IMR-90 (cell line): ENCODE results near the gene NAPA. TPM values are rescaled to one million over a fixed set of nuclear protein-coding genes. Genes with fewer than 3 reads are reported as not detected.
A peak's percentile ranks its signal among the peaks of the same experiment; 100 is the strongest.

ENCODE experiments used
- ATAC-seq: fragments of 200-7000 bp; cut with Tn5 transposase; 2 replicates; pipeline ENCODE4 v1.9.1; 2020; ENCODE audit warnings: low read depth, mild to moderate bottlenecking, moderate library complexity
- BruUV-seq: library from RNA; stranded (reverse); fragments of 400-500 nt; replicated peaks from 2 replicates; lab custom pipeline; 2021; lab: Mats Ljungman, UMichigan
- CTCF ChIA-PET: fragments of 300-600 bp; formaldehyde crosslinking; extraction: SDS; loops from one replicate; lab custom pipeline; 2021; ENCODE audit warnings: antibody characterized with exemption; lab: Yijun Ruan, JAX
- POLR2A ChIA-PET: fragments of 300-600 bp; sonication (Branson Sonifier 250); formaldehyde crosslinking; loops from one replicate; lab custom pipeline; 2022; ENCODE audit warnings: antibody characterized with exemption; ENCODE audit not compliant: unreplicated experiment; lab: Charles Lee
- DNase-seq: peaks from one replicate; pipeline ENCODE4 v3.0.0; 2013
- H2AFZ ChIP-seq: replicated peaks from 2 replicates; pipeline ENCODE3; 2013; ENCODE audit warnings: low read length, mild to moderate bottlenecking; ENCODE audit not compliant: poor library complexity
- H2AK5ac ChIP-seq: 2 replicates; pipeline ENCODE4 v1.6.1; 2013; ENCODE audit warnings: low read depth, low read length, inconsistent platforms
- H2AK9ac ChIP-seq: replicated peaks from 2 replicates; pipeline ENCODE3; 2013; ENCODE audit warnings: mild to moderate bottlenecking, low read depth, low read length, moderate library complexity; ENCODE audit not compliant: poor library complexity
- H2BK120ac ChIP-seq: 2 replicates; pipeline ENCODE4 v1.6.1; 2013; ENCODE audit warnings: low read depth, low read length, inconsistent platforms
- H2BK15ac ChIP-seq: 3 replicates; pipeline ENCODE4 v1.6.1; 2013; ENCODE audit warnings: low read depth, low read length, inconsistent platforms
- H2BK20ac ChIP-seq: 2 replicates; pipeline ENCODE4 v1.6.1; 2013; ENCODE audit warnings: low read depth, mild to moderate bottlenecking, inconsistent platforms, low read length, moderate library complexity
- H2BK5ac ChIP-seq: 2 replicates; pipeline ENCODE4 v1.6.1; 2013; ENCODE audit warnings: mild to moderate bottlenecking, low read depth, low read length, inconsistent platforms; ENCODE audit not compliant: poor library complexity, severe bottlenecking
- H3K14ac ChIP-seq: replicated peaks from 2 replicates; pipeline ENCODE4 v1.6.1; 2013; ENCODE audit warnings: low read depth, low read length, inconsistent platforms
- H3K18ac ChIP-seq: 2 replicates; pipeline ENCODE4 v1.6.1; 2013; ENCODE audit warnings: low read depth, low read length, control low read depth
- H3K23ac ChIP-seq: 2 replicates; pipeline ENCODE4 v1.6.1; 2013; ENCODE audit warnings: low read depth, low read length, inconsistent platforms
- H3K27ac ChIP-seq: 2 replicates; pipeline ENCODE4 v1.5.1; 2013; ENCODE audit warnings: mild to moderate bottlenecking, control low read depth, low read length; ENCODE audit not compliant: insufficient read depth
- H3K27me3 ChIP-seq: 2 replicates; pipeline ENCODE4 v1.6.1; 2013; ENCODE audit warnings: low read length; ENCODE audit not compliant: control insufficient read depth, insufficient read depth
- H3K36me3 ChIP-seq: 2 replicates; pipeline ENCODE4 v1.6.1; 2013; ENCODE audit warnings: low read length, mixed read lengths; ENCODE audit not compliant: control insufficient read depth, insufficient read depth
- H3K4ac ChIP-seq: 2 replicates; pipeline ENCODE4 v1.6.1; 2013; ENCODE audit warnings: low read depth, low read length, inconsistent platforms
- H3K4me1 ChIP-seq: 2 replicates; pipeline ENCODE4 v1.6.1; 2013; ENCODE audit warnings: low read length, mixed read lengths; ENCODE audit not compliant: control insufficient read depth, insufficient read depth
- H3K4me2 ChIP-seq: 2 replicates; pipeline ENCODE4 v1.6.1; 2013; ENCODE audit warnings: low read depth, mild to moderate bottlenecking, control low read depth, low read length, moderate library complexity
- H3K4me3 ChIP-seq: 2 replicates; pipeline ENCODE4 v1.5.1; 2013; ENCODE audit warnings: low read depth, mild to moderate bottlenecking, control low read depth, low read length, moderate library complexity; ENCODE audit not compliant: insufficient read depth
- H3K56ac ChIP-seq: 2 replicates; pipeline ENCODE4 v1.6.1; 2013; ENCODE audit warnings: low read length, inconsistent platforms; ENCODE audit not compliant: insufficient read depth; ENCODE audit errors: extremely low read depth
- H3K79me1 ChIP-seq, 2 experiments: 2 replicates each; pipeline ENCODE4 v1.6.1; 2013; ENCODE audit warnings: low read length in 2 of 2, inconsistent platforms in 1 of 2, low read depth in 1 of 2
- H3K9ac ChIP-seq: 2 replicates; pipeline ENCODE4 v1.6.1; 2013; ENCODE audit warnings: low read depth, low read length, control low read depth
- H3K9me1 ChIP-seq: 2 replicates; pipeline ENCODE4 v1.6.1; 2013; ENCODE audit warnings: low read length, inconsistent platforms; ENCODE audit not compliant: insufficient read depth
- H3K9me3 ChIP-seq: 2 replicates; pipeline ENCODE4 v1.6.1; 2013; ENCODE audit warnings: low read length; ENCODE audit not compliant: control insufficient read depth, insufficient read depth
- H4K20me1 ChIP-seq: 2 replicates; pipeline ENCODE4 v1.6.1; 2013; ENCODE audit warnings: low read length, inconsistent platforms; ENCODE audit not compliant: insufficient read depth
- H4K5ac ChIP-seq: 2 replicates; pipeline ENCODE4 v1.6.1; 2013; ENCODE audit warnings: mild to moderate bottlenecking, low read depth, low read length, control low read depth
- H4K8ac ChIP-seq, 2 experiments: 2 replicates each; pipeline ENCODE4 v1.6.1; 2013; ENCODE audit warnings: low read depth in 2 of 2, low read length in 2 of 2, control low read depth in 1 of 2, inconsistent platforms in 1 of 2
- H4K91ac ChIP-seq: 2 replicates; pipeline ENCODE4 v1.6.1; 2013; ENCODE audit warnings: low read depth, low read length, inconsistent platforms; ENCODE audit not compliant: insufficient read depth
- CEBPB ChIP-seq: IDR thresholded peaks from 2 replicates; pipeline ENCODE4 v1.6.1; 2012; ENCODE audit warnings: low read depth, low read length, improper control_type of control experiment
- RCOR1 ChIP-seq: IDR thresholded peaks from 2 replicates; pipeline ENCODE4 v1.6.1; 2012; ENCODE audit warnings: mild to moderate bottlenecking, low read length, improper control_type of control experiment; ENCODE audit not compliant: insufficient replicate concordance
- WGBS, 2 experiments: methylation state at CpG; one replicate each; pipeline versions ENCODE4 v1.1.5 to v1.1.7; 2013; ENCODE audit warnings: missing lambda C conversion rate in 2 of 2; ENCODE audit not compliant: insufficient read length in 1 of 2; ENCODE audit errors: extremely low coverage in 2 of 2; 5-methylcytosine and 5-hydroxymethylcytosine counted together
- dilution Hi-C: fragments of 300-500 bp; cut with HindIII; formaldehyde crosslinking; loops from one replicate; pipeline ENCODE4 v1.14.3; 2018; ENCODE audit warnings: low sequenced_read_pairs; ENCODE audit not compliant: unreplicated experiment
- in situ Hi-C: fragments of 300-500 bp; cut with MboI; formaldehyde crosslinking; loops from 3 replicates; pipeline ENCODE4 v1.14.3; 2019; ENCODE audit warnings: low sequenced_read_pairs, inconsistent platforms, mixed read lengths
- intact Hi-C: fragments of 100-400 bp; cut with micrococcal nuclease; formaldehyde crosslinking; loops from 2 replicates; pipeline ENCODE4 v1.10.0; 2022
- polyA plus RNA-seq, 3 experiments: library from polyadenylated mRNA; depleted of rRNA; stranded (reverse); fragments of >200 nt; gene quantifications; 2 replicates each; pipeline ENCODE4 v1.2.3, GENCODE V29; 2012; ENCODE audit warnings: low replicate concordance in 1 of 3
- total RNA-seq: library from RNA; depleted of rRNA; stranded (reverse); fragments of >200 nt; gene quantifications from 2 replicates; pipeline ENCODE4 v1.2.3, GENCODE V29; 2012

The NAPA gene
- total and polyA plus RNA-seq, 2 of the 4 experiments (the other 2 are of a cell fraction): 76.4 to 126 TPM

GRCh38 chr19:47547199-47547598 lies 32.3 kb upstream of the NAPA start:
- Histone ChIP-seq H2BK15ac (no peak overlapping the region), H4K5ac (no peak overlapping the region), H4K20me1 (no peaks in the 10 kb centered on the region), H3K14ac (no peak overlapping the region), H2AK5ac (no peak overlapping the region), H3K27me3 (peaks cover 49% of the 10 kb centered on the region), H4K8ac (no peak overlapping the region), H3K4me1 (no peaks in the 10 kb centered on the region; the same call in 1 of the 2 replicates), H2AFZ (no peak overlapping the region), H3K23ac (peak overlapping the region; percentile 49; the same call in 1 of the 2 replicates), H3K4ac (no peak overlapping the region), H2BK5ac (no peak overlapping the region), H3K18ac (no peak overlapping the region), H2BK20ac (no peak overlapping the region), H2BK120ac (no peak overlapping the region), H2AK9ac (no peak overlapping the region), H3K27ac (no peak overlapping the region), H3K4me3 (no peak overlapping the region), H3K9me1 (no peaks in the 10 kb centered on the region), H3K36me3 (no peaks in the 10 kb centered on the region), H4K91ac (no peak overlapping the region), H3K56ac (no peak overlapping the region), H3K79me1 (no peaks in the 10 kb centered on the region), H3K9ac (no peak overlapping the region), H3K9me3 (no peaks in the 10 kb centered on the region), H3K4me2 (no peak overlapping the region)
- in situ Hi-C loops (no loop called here), intact Hi-C loops (no loop called here), dilution Hi-C loops (no loop called here)
- DNase-seq (no peak), ATAC-seq (no peak)
- ChIA-PET POLR2A (no interaction called here), CTCF (interaction anchor here (0.7 kb wide), 1 partner anchor 12 kb away, joined by 3 read pairs; no protein-coding TSS in a partner anchor)
- no CpG with 5 or more reads among the region's 2 CpGs for WGBS, 2 experiments
- BruUV-seq: no TSS peak
- TF ChIP-seq RCOR1 (no peak), CEBPB (peak; percentile 61)
